Upper lobe of left lung (tissue), 4 donors: Measurements from ENCODE around the gene TOMM20.

Source experiments
- CTCF ChIP-seq, 6 experiments: fragments of 450-650 bp in 4 of 6; fragments of 200-600 bp in 2 of 6; sonication (generic) in 2 of 6; IDR thresholded peaks; one replicate each; pipeline ENCODE4 v1.5.1; 2016 to 2019; ENCODE audit warnings: antibody characterized with exemption in 6 of 6
- EP300 ChIP-seq, 4 donors: sonication (generic); formaldehyde crosslinking; IDR thresholded peaks; one replicate each; pipeline ENCODE4 v1.5.1; 2017; ENCODE audit warnings: antibody characterized with exemption in 4 of 4, control low read depth in 2 of 4
- POLR2A ChIP-seq, 4 donors: fragments of 450-650 bp; IDR thresholded peaks; one replicate each; pipeline ENCODE4 v1.5.1; 2016 to 2017; ENCODE audit warnings: antibody characterized with exemption in 4 of 4, mild to moderate bottlenecking in 2 of 4
- POLR2AphosphoS5 ChIP-seq, 2 donors: sonication (generic); formaldehyde crosslinking; IDR thresholded peaks; one replicate each; pipeline ENCODE4 v1.5.1; 2017; ENCODE audit warnings: antibody characterized with exemption in 2 of 2

GRCh38 chr1:235088430-235088829 lies 40.2 kb downstream of the TOMM20 start:
- TF ChIP-seq CTCF (IDR thresholded peaks at IDR 0.05) (no peak), POLR2A (IDR thresholded peaks at IDR 0.05) (no peak), POLR2AphosphoS5 (IDR thresholded peaks at IDR 0.05) (no peak), EP300 (IDR thresholded peaks at IDR 0.05) (no peak)
